Smooth muscle cell (in vitro differentiated cells): ENCODE data around the gene PROSER3. TPM values are rescaled to one million over a fixed set of nuclear protein-coding genes. Genes with fewer than 3 reads are reported as not detected.
A peak's percentile ranks its signal among the peaks of the same experiment; 100 is the strongest.

Experiments
- DNase-seq: peaks from one replicate; lab custom pipeline; 2025; ENCODE audit not compliant: unreplicated experiment; lab: John Stamatoyannopoulos, UW
- H2AFZ ChIP-seq: fragments of 200-600 bp; sonication (generic); 2 replicates; pipeline ENCODE4 v1.6.0; 2016; ENCODE audit warnings: antibody characterized with exemption, low read depth, mild to moderate bottlenecking
- H3F3A ChIP-seq: fragments of 200-600 bp; sonication (generic); 2 replicates; pipeline ENCODE4 v1.6.0; 2017; ENCODE audit warnings: antibody characterized with exemption, low read depth
- H3K27ac ChIP-seq: fragments of 200-600 bp; sonication (generic); 2 replicates; pipeline ENCODE4 v1.5.1; 2016; ENCODE audit warnings: low read depth, mild to moderate bottlenecking
- H3K27me3 ChIP-seq: fragments of 200-600 bp; sonication (generic); 2 replicates; pipeline ENCODE4 v1.6.1; 2016; ENCODE audit warnings: low read depth, mild to moderate bottlenecking
- H3K36me3 ChIP-seq: fragments of 200-600 bp; sonication (generic); 2 replicates; pipeline ENCODE4 v1.5.1; 2016; ENCODE audit warnings: low read depth
- H3K4me1 ChIP-seq: fragments of 200-600 bp; sonication (generic); 2 replicates; pipeline ENCODE4 v1.5.1; 2016; ENCODE audit warnings: low read depth
- H3K4me2 ChIP-seq: fragments of 200-600 bp; sonication (generic); 2 replicates; pipeline ENCODE4 v1.6.0; 2016; ENCODE audit warnings: mild to moderate bottlenecking
- H3K4me3 ChIP-seq: fragments of 200-600 bp; sonication (generic); 2 replicates; pipeline ENCODE4 v1.5.1; 2016; ENCODE audit warnings: mild to moderate bottlenecking
- H3K79me2 ChIP-seq: fragments of 200-600 bp; sonication (generic); 2 replicates; pipeline ENCODE4 v1.6.0; 2016; ENCODE audit warnings: low read depth, mild to moderate bottlenecking
- H3K9ac ChIP-seq: fragments of 200-600 bp; sonication (generic); 2 replicates; pipeline ENCODE4 v1.6.0; 2016; ENCODE audit warnings: low read depth
- H3K9me3 ChIP-seq: fragments of 200-600 bp; sonication (generic); replicated peaks from 2 replicates; pipeline ENCODE4 v1.5.1; 2016; ENCODE audit warnings: low read depth
- H4K20me1 ChIP-seq: fragments of 200-600 bp; sonication (generic); 2 replicates; pipeline ENCODE4 v1.6.0; 2016; ENCODE audit warnings: low read depth
- CTCF ChIP-seq: fragments of 200-600 bp; sonication (generic); IDR thresholded peaks from 2 replicates; pipeline ENCODE4 v1.5.1; 2017; ENCODE audit warnings: borderline replicate concordance, mild to moderate bottlenecking, antibody characterized with exemption; ENCODE audit not compliant: insufficient read depth, poor library complexity, severe bottlenecking
- WGBS: methylation state at CpG from one replicate; pipeline ENCODE4 v1.1.7; 2016; ENCODE audit warnings: low lambda C conversion rate; 5-methylcytosine and 5-hydroxymethylcytosine counted together
- polyA plus RNA-seq: library from polyadenylated mRNA; unstranded; fragments of >200 nt; fragmentation: Nextera tagmentation; extraction: Ambion mirVana; gene quantifications from 2 replicates; pipeline ENCODE4 v1.2.1, GENCODE V29; 2016
- total RNA-seq: library from RNA; depleted of rRNA; stranded (reverse); fragments of >200 nt; gene quantifications from 2 replicates; pipeline ENCODE4 v1.2.3, GENCODE V29; 2014

PROSER3 gene
- total and polyA plus RNA-seq, 2 experiments from 2014 or later, result 13.7 to 24.8 TPM

- Histone ChIP-seq H3K4me1 (peaks cover 9% of the 10 kb centered on the region), H3K9ac (peak within 1 kb of the TSS; percentile 100), H3K27me3 (no peaks in the 10 kb centered on the region), H3K36me3 (no peaks in the 10 kb centered on the region), H3K4me2 (peak within 1 kb of the TSS; percentile 94), H3F3A (no peaks in the 10 kb centered on the region), H4K20me1 (no peaks in the 10 kb centered on the region), H3K79me2 (peaks cover 34% of the 10 kb centered on the region), H3K27ac (peak within 1 kb of the TSS; percentile 100), H2AFZ (no peak within 1 kb of the TSS), H3K4me3 (peak within 1 kb of the TSS; percentile 83), H3K9me3 (no peaks in the 10 kb centered on the region)
- DNase-seq, result peak; percentile 82
- 1% methylated on average over 40 of the region's 40 CpGs for WGBS
- no peak for TF ChIP-seq CTCF
Measured at GRCh38 chr19:35745328-35746086, 12.5 kb upstream of the PROSER3 start, which contains the start of the genes PSENEN and U2AF1L4. Gene PSENEN (plus strand): TSS chr19:35745651. CDS start chr19:35745931, 280 bp downstream. Gene U2AF1L4 (minus strand): TSS chr19:35745418. CDS start chr19:35745391, 27 bp downstream.

DNA sequence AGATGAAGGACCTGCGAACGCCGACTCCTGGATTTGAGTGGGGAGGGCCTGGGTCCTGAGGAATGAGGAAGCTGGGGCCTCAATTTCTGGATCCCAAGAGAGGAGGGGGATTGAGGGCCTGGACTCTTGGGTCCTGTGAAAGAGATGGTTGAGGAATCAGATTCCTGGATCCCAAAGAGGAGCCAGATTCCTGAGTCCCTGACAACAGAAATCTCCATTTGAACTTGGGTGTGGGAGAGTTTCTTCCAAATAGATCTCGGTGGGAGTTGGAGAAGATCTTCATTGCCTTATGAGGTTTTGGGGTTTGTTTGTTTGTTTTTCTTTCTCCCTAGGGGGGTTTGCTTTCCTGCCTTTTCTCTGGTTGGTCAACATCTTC, 11.9 kb upstream of the PROSER3 start:
- peak overlapping the region; percentile 100 for H3K27ac ChIP-seq
- H3K4me1 ChIP-seq, result peaks cover 9% of the 10 kb centered on the region
- no peaks in the 10 kb centered on the region for H3F3A ChIP-seq
- H3K4me3 ChIP-seq, result peak overlapping the region; percentile 83
- H3K36me3 ChIP-seq, result no peaks in the 10 kb centered on the region
- peak overlapping the region; percentile 94 for H3K4me2 ChIP-seq
- H4K20me1 ChIP-seq, result no peaks in the 10 kb centered on the region
- DNase-seq, result no peak
- H3K79me2 ChIP-seq, result peaks cover 39% of the 10 kb centered on the region
- H3K9me3 ChIP-seq, result no peaks in the 10 kb centered on the region
- TF ChIP-seq CTCF, result no peak
- H3K9ac ChIP-seq, result peak overlapping the region; percentile 100
- H3K27me3 ChIP-seq, result no peaks in the 10 kb centered on the region
- no peak overlapping the region for H2AFZ ChIP-seq
- 1% methylated on average over 4 of the region's 4 CpGs for WGBS

DNA sequence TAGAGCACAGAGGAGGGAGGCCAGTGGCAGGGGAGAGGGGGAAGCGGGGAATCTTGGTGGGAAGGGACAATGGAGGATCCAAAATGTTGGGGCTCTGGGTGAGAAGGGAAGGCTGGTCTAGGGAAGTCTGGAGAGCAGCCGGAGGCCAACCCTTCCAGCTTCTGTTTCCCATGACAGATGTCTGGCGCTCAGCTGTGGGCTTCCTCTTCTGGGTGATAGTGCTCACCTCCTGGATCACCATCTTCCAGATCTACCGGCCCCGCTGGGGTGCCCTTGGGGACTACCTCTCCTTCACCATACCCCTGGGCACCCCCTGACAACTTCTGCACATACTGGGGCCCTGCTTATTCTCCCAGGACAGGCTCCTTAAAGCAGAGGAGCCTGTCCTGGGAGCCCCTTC, 11.4 kb upstream of the PROSER3 start:
- WGBS, result 98% methylated on average over 5 of the region's 5 CpGs
- no peak for TF ChIP-seq CTCF
- H4K20me1 ChIP-seq, result peaks cover 3% of the 10 kb centered on the region
- DNase-seq, result no peak
- H3K9me3 ChIP-seq, result no peaks in the 10 kb centered on the region
- peaks cover 43% of the 10 kb centered on the region for H3K79me2 ChIP-seq
- H3K4me2 ChIP-seq, result peak overlapping the region; percentile 94
- no peaks in the 10 kb centered on the region for H3F3A ChIP-seq
- peak overlapping the region; percentile 100 for H3K9ac ChIP-seq
- no peaks in the 10 kb centered on the region for H3K36me3 ChIP-seq
- H3K27ac ChIP-seq, result peak overlapping the region; percentile 100
- H3K27me3 ChIP-seq, result no peaks in the 10 kb centered on the region
- H3K4me1 ChIP-seq, result peaks cover 9% of the 10 kb centered on the region
- H3K4me3 ChIP-seq, result peak overlapping the region; percentile 83
- no peak overlapping the region for H2AFZ ChIP-seq
